Naive thymus-derived CD8-positive, alpha-beta T cell (primary cell): Measurements from ENCODE around the gene MACROD2. TPM values are rescaled to one million over a fixed set of nuclear protein-coding genes. Genes with fewer than 3 reads are reported as not detected.
"Not testable (repeated sequence)": the region's sequence is repeated elsewhere in the genome, so short reads cannot be mapped to it uniquely, and the experiment has no call there.

Source experiments
- ATAC-seq, 2 donors: fragments of 150-1000 bp; cut with Tn5 transposase in 1 of 2; sonication (Bioruptor Pico), chemical (Tn5 transposase) in 1 of 2; 1 replicate in 1 of 2; 2 replicates in 1 of 2; pipeline ENCODE4 v1.10.0; 2021; ENCODE audit warnings: mild to moderate bottlenecking in 2 of 2, moderate library complexity in 2 of 2
- POLR2A ChIA-PET: fragments of 350-600 bp; sonication (Branson Sonifier 250); formaldehyde crosslinking; loops from one replicate; lab custom pipeline; 2021; ENCODE audit warnings: antibody characterized with exemption; lab: Charles Lee
- DNase-seq, 10 donors: peaks; one replicate each; pipeline versions ENCODE4 v3.0.0 to v3.0.0-alpha.2; 2020 to 2022
- H3K27ac Mint-ChIP-seq, 10 donors: one replicate each; pipeline ENCODE4 v1.8.0; 2020 to 2022; ENCODE audit warnings: mild to moderate bottlenecking in 10 of 10, mixed read lengths in 10 of 10, moderate library complexity in 4 of 10, inconsistent platforms in 1 of 10
- H3K27me3 Mint-ChIP-seq, 5 donors: one replicate each; pipeline ENCODE4 v1.8.0; 2021 to 2022; ENCODE audit warnings: mixed read lengths in 5 of 5
- H3K36me3 Mint-ChIP-seq, 3 donors: one replicate each; pipeline ENCODE4 v1.8.0; 2020 to 2022; ENCODE audit warnings: mixed read lengths in 3 of 3, mild to moderate bottlenecking in 2 of 3, inconsistent platforms in 1 of 3
- H3K4me1 Mint-ChIP-seq, 4 donors: one replicate each; pipeline ENCODE4 v1.8.0; 2021 to 2022; ENCODE audit warnings: mixed read lengths in 4 of 4
- H3K4me3 Mint-ChIP-seq, 10 donors: one replicate each; pipeline ENCODE4 v1.8.0; 2020 to 2022; ENCODE audit warnings: mild to moderate bottlenecking in 10 of 10, mixed read lengths in 10 of 10, moderate library complexity in 6 of 10, inconsistent platforms in 1 of 10
- H3K9me3 Mint-ChIP-seq, 9 donors: one replicate each; pipeline ENCODE4 v1.8.0; 2020 to 2022; ENCODE audit warnings: mixed read lengths in 9 of 9, mild to moderate bottlenecking in 3 of 9, inconsistent platforms in 1 of 9, moderate library complexity in 1 of 9
- polyA plus RNA-seq, 3 donors: library from polyadenylated mRNA; unstranded; fragments of 300-500 nt; fragmentation: Illumina TruSeq; gene quantifications; one replicate each; pipeline ENCODE4 v1.2.3, GENCODE V29; 2021
- total RNA-seq, 8 experiments: library from RNA in 2 of 8; stranded (reverse) in 2 of 8; gene quantifications; one replicate each; pipeline ENCODE4 v1.2.3 and lab custom pipeline; 2021 to 2026

The MACROD2 gene
- total and polyA plus RNA-seq, 5 experiments from 2014 or later = 0.18 to 1.1 (median 0.60) TPM; not detected in 2

DNA sequence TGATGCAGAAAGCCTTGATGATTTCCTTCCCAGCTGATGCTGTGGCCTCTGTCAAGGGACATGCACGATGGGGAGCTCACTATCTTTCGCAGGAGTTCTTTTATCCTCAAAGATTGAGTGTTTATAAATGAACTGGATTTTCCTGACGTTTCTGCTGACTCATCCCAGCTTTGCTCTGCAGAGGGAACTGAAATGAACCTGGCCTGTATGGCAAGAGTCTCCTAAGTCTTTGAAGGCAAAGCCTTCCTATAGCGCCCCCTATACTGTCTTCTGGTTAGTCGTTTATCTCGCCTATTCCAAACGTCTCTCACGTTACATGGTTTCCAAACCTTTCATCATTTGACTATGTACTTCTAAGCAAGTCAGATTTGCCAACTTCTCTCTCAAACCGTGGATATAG lies 2012.6 kb downstream of the MACROD2 start:
- no peak for ATAC-seq
- H3K4me3 Mint-ChIP-seq = no peak overlapping the region
- H3K36me3 Mint-ChIP-seq = no peaks in the 10 kb centered on the region
- H3K27me3 Mint-ChIP-seq = peaks cover 0 to 8% (median 0%) of the 10 kb centered on the region in 5 donors
- DNase-seq = no peak
- H3K27ac Mint-ChIP-seq = no peak overlapping the region
- H3K9me3 Mint-ChIP-seq = peaks cover 0 to 15% (median 4%) of the 10 kb centered on the region in 9 donors
- H3K4me1 Mint-ChIP-seq = peaks cover 0 to 2% (median 0%) of the 10 kb centered on the region in 4 donors
- POLR2A ChIA-PET = no interaction called here

DNA sequence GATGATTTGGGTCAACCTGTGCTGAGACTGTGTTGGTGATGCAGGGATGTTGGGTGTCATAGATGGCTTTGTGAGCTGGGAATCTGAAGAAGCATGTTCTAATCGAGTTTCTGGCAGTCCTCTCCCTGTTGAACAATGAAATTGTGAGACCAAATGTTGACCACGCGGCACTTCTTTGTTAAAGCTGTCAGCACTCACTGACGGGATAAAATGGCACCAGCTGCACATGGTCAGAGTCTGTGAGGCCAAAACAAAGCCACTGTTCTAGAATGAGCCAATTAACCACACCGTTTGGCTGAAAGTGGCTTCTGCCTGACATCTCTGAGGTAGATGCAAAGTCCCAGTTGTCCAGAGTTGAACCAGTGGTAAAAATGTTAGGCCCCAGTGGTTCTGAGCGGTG lies 2015.7 kb downstream of the MACROD2 start:
- Mint-ChIP-seq H3K27ac (no peak overlapping the region), H3K4me3 (no peak overlapping the region)

DNA sequence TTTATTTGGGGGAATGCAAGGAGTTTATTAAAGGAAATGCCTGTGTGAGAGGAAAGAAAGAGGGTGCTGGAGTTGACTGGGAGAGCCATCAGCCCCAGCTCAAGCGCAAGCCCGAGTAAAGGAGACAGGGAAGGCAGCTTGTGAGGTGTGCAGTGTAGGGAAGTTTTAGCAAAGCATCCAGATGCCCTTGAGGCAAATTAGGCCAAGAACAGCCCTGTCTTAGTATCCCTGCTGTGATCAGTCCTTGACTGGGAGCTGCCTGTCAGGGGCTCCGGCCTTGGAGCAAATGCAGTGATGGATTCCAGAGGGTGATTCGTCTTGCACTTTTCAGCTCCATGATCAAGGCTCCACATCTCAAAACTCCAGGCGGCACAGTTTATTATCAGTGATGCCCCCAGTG lies 2016.2 kb downstream of the MACROD2 start:
- Mint-ChIP-seq H3K9me3 (peaks cover 0 to 15% (median 2%) of the 10 kb centered on the region in 9 donors), H3K4me1 (no peaks in the 10 kb centered on the region), H3K27me3 (peaks cover 0 to 5% (median 0%) of the 10 kb centered on the region in 5 donors), H3K4me3 (no peak overlapping the region), H3K27ac (no peak overlapping the region), H3K36me3 (no peaks in the 10 kb centered on the region)
- ATAC-seq (no peak), DNase-seq (no peak)
- POLR2A ChIA-PET = no interaction called here

More for the DNA sequence above, 2015.7 kb downstream of the MACROD2 start:
- DNase-seq (no peak), ATAC-seq (no peak)
- Mint-ChIP-seq H3K27me3 (peaks cover 0 to 5% (median 0%) of the 10 kb centered on the region in 5 donors), H3K36me3 (no peaks in the 10 kb centered on the region), H3K4me1 (no peaks in the 10 kb centered on the region), H3K9me3 (peaks cover 0 to 15% (median 2%) of the 10 kb centered on the region in 9 donors)
- POLR2A ChIA-PET = no interaction called here

DNA sequence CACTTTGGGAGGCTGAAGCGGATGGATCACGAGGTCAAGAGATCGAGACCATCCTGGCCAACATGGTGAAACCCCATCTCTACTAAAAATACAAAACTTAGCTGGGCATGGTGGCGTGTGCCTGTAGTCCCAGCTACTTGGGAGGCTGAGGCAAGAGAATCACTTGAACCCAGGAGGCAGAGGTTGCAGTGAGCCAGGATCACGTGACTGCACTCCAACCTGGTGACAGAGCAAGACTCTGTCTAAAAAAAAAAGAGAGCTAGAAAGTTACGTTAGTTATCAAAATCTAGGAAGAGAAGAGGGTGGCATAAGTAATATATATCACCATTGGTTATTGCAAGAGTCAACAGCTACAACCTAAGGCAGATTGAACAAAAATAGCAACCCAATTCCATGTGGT lies 2017.6 kb downstream of the MACROD2 start:
- H3K4me3 Mint-ChIP-seq, ATAC-seq, H3K27ac Mint-ChIP-seq, H3K4me1 Mint-ChIP-seq, H3K36me3 Mint-ChIP-seq, POLR2A ChIA-PET, DNase-seq, H3K27me3 Mint-ChIP-seq: not testable (repeated sequence)
- H3K9me3 Mint-ChIP-seq = peaks cover 0 to 15% (median 6%) of the 10 kb centered on the region in 9 donors

DNA sequence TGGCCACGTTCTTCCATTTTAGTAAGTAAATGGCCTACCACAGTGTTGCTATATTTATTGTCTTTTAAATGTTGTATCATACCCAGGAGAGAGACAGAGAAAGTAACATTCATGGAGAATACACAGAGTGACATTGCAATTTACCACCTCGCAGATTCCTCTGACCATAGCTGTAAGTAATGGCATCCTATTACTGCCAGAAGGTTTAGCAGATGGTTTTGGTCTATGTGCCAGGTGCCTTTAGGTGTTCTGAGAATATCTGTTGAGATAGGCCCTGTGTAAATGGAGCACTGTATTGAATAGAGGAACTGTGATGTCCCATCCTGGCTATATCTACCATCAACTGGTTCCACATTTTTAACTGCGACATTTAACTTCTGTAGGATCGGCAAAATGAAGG lies 2018.3 kb downstream of the MACROD2 start:
- no peaks in the 10 kb centered on the region for H3K4me1 Mint-ChIP-seq
- H3K9me3 Mint-ChIP-seq = peaks cover 0 to 15% (median 6%) of the 10 kb centered on the region in 9 donors
- no peak overlapping the region for H3K4me3 Mint-ChIP-seq
- POLR2A ChIA-PET = no interaction called here
- no peaks in the 10 kb centered on the region for H3K36me3 Mint-ChIP-seq
- peaks cover 0 to 7% (median 0%) of the 10 kb centered on the region in 5 donors for H3K27me3 Mint-ChIP-seq
- DNase-seq (no peak), ATAC-seq (no peak)
- H3K27ac Mint-ChIP-seq = no peak overlapping the region

DNA sequence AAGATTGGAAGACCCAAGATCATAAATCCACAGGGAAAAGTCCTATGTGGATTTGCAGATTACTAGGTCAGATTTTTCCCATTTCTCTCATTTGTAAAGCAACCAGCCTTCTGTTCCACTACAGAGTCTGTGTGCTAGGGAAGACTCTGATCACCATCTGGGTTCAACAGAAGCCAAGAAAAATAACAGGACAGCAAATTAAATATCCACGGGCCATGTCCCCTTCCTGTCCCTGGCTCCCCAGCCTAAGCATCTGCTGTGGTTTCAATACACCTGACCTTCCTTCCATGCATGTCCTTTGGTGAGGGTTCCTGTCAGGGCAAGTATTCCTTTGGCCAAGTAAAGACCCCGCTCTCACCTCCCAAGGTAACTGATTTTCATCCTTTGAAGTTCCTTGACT lies 2019.1 kb downstream of the MACROD2 start:
- H3K9me3 Mint-ChIP-seq = peaks cover 0 to 17% (median 6%) of the 10 kb centered on the region in 9 donors
- no peaks in the 10 kb centered on the region for H3K36me3 Mint-ChIP-seq
- no peak for ATAC-seq
- no peak for DNase-seq
- H3K4me3 Mint-ChIP-seq = no peak overlapping the region
- peaks cover 0 to 8% (median 0%) of the 10 kb centered on the region in 5 donors for H3K27me3 Mint-ChIP-seq
- POLR2A ChIA-PET = no interaction called here
- no peaks in the 10 kb centered on the region for H3K4me1 Mint-ChIP-seq
- H3K27ac Mint-ChIP-seq = no peak overlapping the region

DNA sequence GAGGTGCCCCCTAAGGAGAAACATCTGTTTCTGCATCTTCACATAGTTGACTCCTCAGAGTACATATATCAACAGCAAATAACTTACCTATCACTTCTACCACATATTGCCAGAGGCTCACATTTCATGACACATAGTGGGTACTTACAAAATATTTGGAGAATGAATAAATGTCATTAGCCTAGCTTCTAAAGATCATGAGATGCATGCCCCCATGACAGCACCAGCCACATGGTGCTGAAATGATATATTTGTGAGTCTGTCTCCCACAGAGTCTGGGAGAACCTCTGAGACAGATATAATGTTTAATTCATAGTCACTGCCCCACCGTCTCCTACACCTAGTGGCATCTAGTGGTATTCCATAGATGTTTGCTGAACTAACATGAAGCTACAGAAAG lies 2022.3 kb downstream of the MACROD2 start:
- Mint-ChIP-seq H3K4me1 (no peaks in the 10 kb centered on the region), H3K27ac (no peak overlapping the region), H3K36me3 (no peaks in the 10 kb centered on the region), H3K27me3 (peaks cover 0 to 4% (median 0%) of the 10 kb centered on the region in 5 donors), H3K4me3 (no peak overlapping the region), H3K9me3 (peaks cover 0 to 17% (median 0%) of the 10 kb centered on the region in 9 donors)
- DNase-seq = no peak
- POLR2A ChIA-PET = no interaction called here
- ATAC-seq = no peak

DNA sequence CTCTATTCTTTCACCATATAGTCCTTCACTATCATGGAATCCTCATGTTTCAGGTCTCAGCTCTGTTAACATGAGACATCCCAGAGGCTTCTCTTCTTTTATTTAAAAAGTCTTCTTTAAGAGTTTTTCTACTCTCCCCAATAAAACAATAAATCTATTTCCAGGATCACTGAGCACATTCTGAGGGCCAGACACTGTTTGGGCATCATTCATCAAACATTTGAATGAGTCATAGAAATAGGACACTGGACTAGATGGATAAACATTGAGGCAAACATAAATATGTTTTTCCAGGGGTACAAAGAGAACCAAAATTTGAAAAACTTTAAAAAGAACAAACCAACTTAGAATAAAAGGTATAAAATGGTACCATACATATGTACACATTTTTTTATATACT lies 2023.6 kb downstream of the MACROD2 start:
- no peaks in the 10 kb centered on the region for H3K36me3 Mint-ChIP-seq
- no peak for ATAC-seq
- H3K9me3 Mint-ChIP-seq = peaks cover 0 to 17% (median 0%) of the 10 kb centered on the region in 9 donors
- H3K27ac Mint-ChIP-seq = no peak overlapping the region
- H3K27me3 Mint-ChIP-seq = peaks cover 0 to 4% (median 0%) of the 10 kb centered on the region in 5 donors
- peaks cover 0 to 4% (median under 1%) of the 10 kb centered on the region in 4 donors for H3K4me1 Mint-ChIP-seq
- H3K4me3 Mint-ChIP-seq = no peak overlapping the region
- POLR2A ChIA-PET = no interaction called here
- DNase-seq = no peak

DNA sequence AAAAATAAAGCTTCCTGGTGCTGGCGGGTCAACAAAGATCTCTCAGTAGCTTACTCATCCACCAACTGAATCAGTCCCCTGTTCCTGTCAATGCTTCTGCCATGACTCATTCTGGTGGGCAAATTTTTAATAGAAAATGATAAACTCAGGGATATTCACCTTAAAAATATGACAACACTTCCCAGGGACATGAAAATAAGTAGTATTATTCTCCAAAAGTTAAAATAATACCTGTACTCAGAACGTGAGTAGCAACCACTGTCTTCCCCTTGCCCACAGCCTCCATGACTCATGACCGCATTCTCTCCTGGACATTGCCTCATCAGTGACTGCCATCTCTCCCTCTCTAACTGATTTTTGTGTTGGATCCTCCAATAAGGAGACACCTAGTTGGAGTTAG lies 2025.7 kb downstream of the MACROD2 start:
- no peak for DNase-seq
- Mint-ChIP-seq H3K36me3 (no peaks in the 10 kb centered on the region), H3K27ac (no peak overlapping the region), H3K4me3 (no peak overlapping the region), H3K27me3 (peaks cover 0 to 4% (median 0%) of the 10 kb centered on the region in 5 donors), H3K4me1 (peaks cover 0 to 16% (median 5%) of the 10 kb centered on the region in 4 donors), H3K9me3 (peaks cover 0 to 17% (median 0%) of the 10 kb centered on the region in 9 donors)
- POLR2A ChIA-PET = no interaction called here
- no peak for ATAC-seq

DNA sequence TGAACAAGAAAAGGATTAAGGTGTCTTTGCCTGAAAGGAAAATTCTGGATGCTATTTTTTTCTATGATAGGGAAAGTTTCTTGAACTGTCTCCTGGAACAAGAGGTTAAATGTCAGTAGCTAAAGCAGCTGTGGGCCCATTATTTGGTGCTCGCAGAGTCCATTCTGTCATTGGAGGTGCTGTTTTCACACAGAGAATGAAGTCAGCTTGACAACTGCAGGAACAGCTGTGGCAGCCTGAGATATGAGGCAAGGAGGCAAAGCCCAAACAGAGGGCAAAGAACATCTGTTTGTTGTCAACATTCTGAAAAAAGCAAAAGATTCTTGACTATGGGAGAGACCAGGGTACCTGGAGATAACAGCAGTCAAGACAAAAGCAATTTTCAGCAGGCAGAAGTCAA lies 2029.8 kb downstream of the MACROD2 start:
- POLR2A ChIA-PET = no interaction called here
- H3K27ac Mint-ChIP-seq = no peak overlapping the region
- DNase-seq = no peak
- H3K4me1 Mint-ChIP-seq = peaks cover 0 to 44% (median 5%) of the 10 kb centered on the region in 4 donors
- no peaks in the 10 kb centered on the region for H3K36me3 Mint-ChIP-seq
- no peak overlapping the region for H3K4me3 Mint-ChIP-seq
- H3K27me3 Mint-ChIP-seq = peaks cover 0 to 18% (median 0%) of the 10 kb centered on the region in 5 donors
- ATAC-seq = no peak
- peaks cover 0 to 9% (median 0%) of the 10 kb centered on the region in 9 donors for H3K9me3 Mint-ChIP-seq

DNA sequence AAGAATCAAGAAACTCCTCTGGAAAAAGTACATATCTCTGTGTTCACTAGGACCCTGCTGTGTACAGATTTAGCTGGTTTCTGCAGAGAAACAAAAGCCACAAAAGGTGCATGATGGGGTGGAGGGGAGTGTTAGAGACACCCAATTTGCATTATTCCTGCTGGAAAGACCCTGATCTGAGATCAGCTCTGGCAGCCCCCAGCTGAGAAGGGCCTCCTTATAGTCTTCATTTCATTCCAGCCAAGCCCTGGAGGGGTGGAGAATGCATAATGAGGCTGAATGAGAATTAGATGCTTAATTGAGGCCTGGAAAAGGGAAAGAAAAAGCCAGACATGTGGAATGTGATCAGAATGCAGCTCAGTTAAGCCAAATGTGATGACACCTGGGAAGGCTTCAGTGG lies 2032.4 kb downstream of the MACROD2 start:
- ATAC-seq (no peak), DNase-seq (no peak)
- H3K4me1 Mint-ChIP-seq = peaks cover 0 to 44% (median 5%) of the 10 kb centered on the region in 4 donors
- peaks cover 0 to 12% (median 0%) of the 10 kb centered on the region in 9 donors for H3K9me3 Mint-ChIP-seq
- no peak overlapping the region for H3K27ac Mint-ChIP-seq
- H3K36me3 Mint-ChIP-seq = no peaks in the 10 kb centered on the region
- H3K4me3 Mint-ChIP-seq = no peak overlapping the region
- peaks cover 0 to 18% (median 0%) of the 10 kb centered on the region in 5 donors for H3K27me3 Mint-ChIP-seq
- POLR2A ChIA-PET = no interaction called here

DNA sequence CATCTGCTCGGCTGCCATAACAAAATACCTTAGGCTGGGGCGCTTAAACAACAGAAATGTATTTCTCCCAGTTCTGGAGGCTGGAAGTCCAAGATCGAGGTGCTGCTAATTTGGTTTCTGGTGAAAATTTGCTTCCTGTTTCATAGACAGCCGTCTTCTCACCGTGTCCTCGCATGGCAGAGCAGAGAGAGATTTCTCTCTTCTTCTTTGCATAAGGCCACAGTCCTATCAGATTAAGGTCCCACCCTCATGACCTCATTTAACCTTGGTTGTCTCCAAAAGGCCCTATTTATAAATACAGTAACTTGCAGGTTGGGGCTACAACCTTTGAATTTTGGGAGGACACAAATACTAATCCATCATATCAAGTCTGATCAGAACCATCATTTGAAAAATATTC lies 2033.6 kb downstream of the MACROD2 start:
- POLR2A ChIA-PET = no interaction called here
- no peak for ATAC-seq
- Mint-ChIP-seq H3K4me1 (peaks cover 0 to 39% (median 4%) of the 10 kb centered on the region in 4 donors), H3K27ac (no peak overlapping the region), H3K36me3 (no peaks in the 10 kb centered on the region), H3K27me3 (peaks cover 0 to 18% (median 0%) of the 10 kb centered on the region in 5 donors), H3K4me3 (no peak overlapping the region), H3K9me3 (peaks cover 0 to 12% (median 0%) of the 10 kb centered on the region in 9 donors)
- no peak for DNase-seq

DNA sequence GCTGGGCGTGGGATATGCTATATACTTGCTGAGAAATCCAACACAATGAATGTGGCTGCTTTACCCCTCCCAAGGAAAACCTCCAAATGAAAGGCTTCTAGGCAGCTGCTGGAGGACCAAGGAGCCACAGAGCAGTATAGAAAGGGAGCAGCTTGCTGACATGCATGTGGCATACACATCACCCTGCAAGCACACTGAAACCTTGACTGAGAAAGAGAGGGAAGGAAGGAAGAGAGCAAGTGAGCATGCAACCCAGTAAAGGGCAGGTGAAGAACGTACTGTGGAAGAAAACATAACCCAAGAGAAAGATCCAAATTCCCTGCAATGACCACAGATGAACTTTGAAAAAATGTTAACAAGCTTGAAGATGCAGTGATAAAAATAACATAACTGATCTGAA lies 2034.9 kb downstream of the MACROD2 start:
- no peak for ATAC-seq

DNA sequence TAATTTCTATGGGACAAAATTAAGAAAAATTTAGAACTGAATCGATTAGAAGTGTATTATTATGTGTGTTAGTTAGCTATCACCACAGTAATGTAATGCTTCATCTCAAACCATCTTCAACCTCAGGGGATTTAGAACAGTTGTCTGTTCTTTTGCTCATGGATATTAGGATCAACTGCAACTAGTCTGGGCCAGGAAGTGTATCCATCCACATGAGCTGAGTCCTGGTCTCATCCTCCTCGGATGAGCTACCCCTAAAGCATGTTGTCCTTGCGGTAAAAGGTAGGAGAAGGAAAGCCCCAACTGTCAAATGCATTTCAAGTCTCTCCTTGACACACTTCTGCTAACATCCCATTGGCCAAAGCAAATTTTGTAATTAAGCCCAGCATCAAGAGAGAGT lies 2040.3 kb downstream of the MACROD2 start:
- no peak overlapping the region for H3K27ac Mint-ChIP-seq
- POLR2A ChIA-PET = no interaction called here
- H3K27me3 Mint-ChIP-seq = no peaks in the 10 kb centered on the region
- DNase-seq = no peak
- peaks cover 0 to 11% (median 0%) of the 10 kb centered on the region in 9 donors for H3K9me3 Mint-ChIP-seq
- peaks cover 0 to 20% (median 0%) of the 10 kb centered on the region in 4 donors for H3K4me1 Mint-ChIP-seq
- H3K4me3 Mint-ChIP-seq = no peak overlapping the region
- no peak for ATAC-seq
- H3K36me3 Mint-ChIP-seq = no peaks in the 10 kb centered on the region

More for the DNA sequence above, 2034.9 kb downstream of the MACROD2 start:
- POLR2A ChIA-PET = no interaction called here
- H3K4me3 Mint-ChIP-seq = no peak overlapping the region
- H3K36me3 Mint-ChIP-seq = no peaks in the 10 kb centered on the region
- peaks cover 0 to 28% (median 0%) of the 10 kb centered on the region in 4 donors for H3K4me1 Mint-ChIP-seq
- no peak for DNase-seq
- no peak overlapping the region for H3K27ac Mint-ChIP-seq
- H3K9me3 Mint-ChIP-seq = peaks cover 0 to 12% (median 0%) of the 10 kb centered on the region in 9 donors
- H3K27me3 Mint-ChIP-seq = peaks cover 0 to 18% (median 0%) of the 10 kb centered on the region in 5 donors
